Stromal cell of bone marrow (primary cell): Measurements from ENCODE around the gene ST8SIA5.
A peak's percentile ranks its signal among the peaks of the same experiment; 100 is the strongest.

Experiments
- DNase-seq: peaks from one replicate; pipeline ENCODE4 v3.0.0-alpha.2; 2012; ENCODE audit warnings: low read depth

Gene ST8SIA5

DNA sequence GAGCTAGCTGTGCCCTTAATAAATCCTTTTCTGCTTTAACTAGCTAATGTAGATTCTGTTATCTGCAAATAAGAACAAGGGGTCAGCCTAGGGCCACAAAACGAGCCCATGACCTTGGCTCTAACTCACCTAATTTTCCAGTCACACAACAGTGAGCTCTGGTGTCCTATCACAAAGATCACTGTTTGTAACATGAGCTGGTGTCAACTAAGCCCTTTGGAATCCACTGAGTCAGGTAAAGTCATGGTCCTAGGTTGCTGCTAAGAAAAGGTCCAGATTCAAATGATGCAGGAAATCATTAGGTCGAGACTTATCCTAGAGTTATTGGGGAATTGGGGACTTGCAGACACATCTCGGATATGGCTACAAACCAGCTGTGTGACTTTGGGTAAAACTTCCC is 49.9 kb downstream of the ST8SIA5 start:
- no peak for DNase-seq

DNA sequence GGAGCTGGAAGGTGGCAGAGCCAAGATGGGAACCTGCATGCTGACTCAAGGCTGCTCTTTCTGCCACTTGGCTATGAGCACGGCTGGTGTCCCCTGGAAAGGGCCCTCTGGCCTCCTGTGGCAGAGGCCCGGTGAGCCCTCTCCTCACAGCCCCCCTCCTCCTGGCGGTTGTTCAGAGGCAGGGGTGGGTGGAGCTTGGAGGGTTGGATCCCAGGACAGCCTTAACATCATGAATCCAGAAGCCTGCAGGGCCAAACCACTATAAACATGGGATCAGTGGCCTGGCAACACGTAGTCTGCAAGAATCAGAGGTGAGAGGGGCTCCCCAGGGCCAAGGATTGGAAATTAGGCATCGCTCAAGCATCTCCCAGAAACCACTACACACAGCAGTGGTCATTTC is 51.3 kb downstream of the ST8SIA5 start:
- DNase-seq, result no peak

DNA sequence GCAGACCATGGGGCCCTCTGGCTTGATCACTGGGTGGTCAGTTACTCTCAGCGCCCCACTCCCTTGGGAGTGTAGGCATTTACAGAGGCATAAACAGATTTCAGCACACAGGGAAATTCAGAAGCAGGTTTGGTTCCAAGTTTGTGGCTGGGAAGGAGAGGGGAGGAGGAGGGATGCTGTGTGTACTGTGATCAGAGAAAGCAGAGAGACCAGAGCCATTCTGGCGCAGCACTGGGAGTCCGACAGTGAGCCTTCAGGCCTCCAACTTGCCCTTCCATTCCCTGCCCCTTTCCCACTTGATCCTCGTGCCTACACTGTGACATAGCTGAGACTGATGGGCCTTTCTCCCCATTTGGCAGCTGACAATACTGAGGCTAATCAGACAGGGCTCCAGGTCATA is 52.0 kb downstream of the ST8SIA5 start:
- no peak for DNase-seq

DNA sequence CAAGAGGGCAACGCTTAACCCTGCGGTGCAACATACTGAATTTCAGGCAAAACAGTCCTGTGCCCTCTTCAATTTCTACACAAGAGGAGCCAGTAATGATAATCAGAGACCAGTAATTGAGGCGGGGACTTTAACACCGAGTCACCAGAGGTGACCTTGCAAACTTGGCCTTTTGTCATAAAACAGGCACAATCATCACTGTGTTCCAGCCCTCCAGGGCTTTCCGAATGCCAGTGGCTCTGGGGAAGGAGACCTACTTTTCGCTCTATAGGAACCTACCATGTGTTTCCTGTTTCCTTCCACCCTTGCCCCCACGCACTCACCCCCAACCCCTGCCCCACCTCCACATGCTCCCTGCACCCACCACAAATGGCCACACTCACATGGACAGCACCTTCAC is 52.7 kb downstream of the ST8SIA5 start:
- DNase-seq, result no peak

DNA sequence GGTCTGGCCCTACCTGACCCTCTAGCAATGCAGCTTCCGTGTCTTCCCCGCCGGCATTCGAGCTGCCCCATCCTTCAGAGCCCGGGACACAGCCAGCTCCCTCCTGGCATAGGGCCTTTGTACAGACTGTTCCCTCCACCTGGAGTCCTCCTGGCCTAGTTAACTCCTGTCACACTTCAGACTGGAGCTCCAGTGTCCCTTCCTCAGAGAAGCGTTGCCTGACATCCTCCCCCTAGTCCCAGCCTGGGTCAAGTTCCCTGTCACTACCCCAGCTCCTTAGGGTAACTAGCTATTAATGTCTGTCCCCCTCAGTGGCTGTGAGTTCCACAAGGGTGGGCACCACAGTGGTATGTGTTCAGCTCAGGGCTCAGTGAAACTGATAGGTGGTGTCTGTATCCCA is 54.4 kb downstream of the ST8SIA5 start:
- DNase-seq, result no peak

DNA sequence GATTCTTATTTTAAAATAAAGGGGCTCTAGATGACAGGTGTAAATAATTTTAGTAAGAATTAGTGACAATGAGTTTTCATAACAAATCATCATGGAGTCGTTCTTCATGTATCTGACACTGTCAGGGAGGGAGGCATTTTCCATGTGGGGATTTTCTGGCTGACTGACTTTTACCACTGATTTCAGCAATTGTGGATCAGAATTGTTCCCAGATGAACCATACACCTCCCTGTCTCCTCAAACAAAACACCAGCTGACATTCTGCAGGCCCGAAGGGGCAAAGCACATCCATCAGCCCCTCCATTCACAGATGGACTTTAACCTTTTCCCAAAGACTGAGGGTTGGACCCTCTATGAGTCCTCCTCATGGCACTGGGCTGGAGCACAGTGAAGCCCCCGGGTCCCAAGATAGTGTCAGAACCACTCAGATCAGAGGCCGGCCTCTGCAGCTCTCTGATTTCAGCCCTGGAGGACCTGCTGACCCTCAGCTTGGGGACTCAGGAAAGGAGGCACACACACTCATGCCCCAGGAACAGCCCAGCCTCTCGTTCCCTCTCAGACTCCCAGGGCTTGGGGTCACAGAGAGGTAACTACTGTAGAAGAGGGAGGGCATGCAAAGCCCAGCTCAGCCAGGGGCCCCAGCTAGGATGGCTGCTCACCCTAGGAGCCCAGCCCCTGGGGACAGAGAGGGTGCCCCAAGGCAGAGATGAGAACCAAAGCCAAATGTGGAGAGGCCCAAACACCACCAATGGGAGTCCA is 56.6 kb downstream of the ST8SIA5 start:
- DNase-seq, result no peak

DNA sequence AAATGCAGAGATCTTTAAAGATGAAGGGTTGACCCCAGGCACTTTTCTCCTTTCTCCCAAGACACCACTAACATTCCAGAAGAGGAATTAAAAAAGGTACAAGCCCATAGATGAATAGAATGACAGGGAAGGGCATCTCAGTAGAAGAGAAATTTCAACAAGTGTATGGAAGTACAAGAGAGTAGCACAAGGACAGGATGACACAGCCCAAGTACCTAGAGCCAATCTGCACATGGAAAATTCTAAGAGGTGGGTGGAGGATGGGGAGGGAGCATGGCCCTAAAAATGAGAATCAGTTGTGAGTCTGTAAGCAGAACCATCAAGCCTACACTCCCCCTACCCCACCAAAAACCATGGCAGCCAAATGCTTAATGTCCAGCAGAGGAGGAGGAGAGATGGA is 60.2 kb downstream of the ST8SIA5 start:
- DNase-seq, result no peak

DNA sequence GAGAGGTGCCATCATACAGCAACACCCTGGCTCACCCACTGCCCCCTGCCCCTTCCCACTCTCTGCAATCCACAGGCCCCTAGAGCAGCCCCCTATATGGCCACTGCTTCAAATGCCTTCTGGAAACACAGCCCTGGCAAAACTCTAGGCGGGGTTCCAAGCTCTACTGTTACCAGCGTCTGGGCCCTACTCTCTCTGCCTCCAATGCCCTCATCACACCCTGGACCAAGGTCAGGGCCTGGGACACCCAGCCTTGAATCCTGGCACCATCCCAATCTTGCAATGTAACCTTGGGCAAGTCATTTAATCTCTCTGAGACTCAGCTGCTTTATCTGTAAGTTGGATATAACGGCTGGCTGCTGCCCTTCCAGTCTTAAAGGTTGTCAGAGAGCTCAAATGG is 60.6 kb downstream of the ST8SIA5 start:
- DNase-seq, result no peak

DNA sequence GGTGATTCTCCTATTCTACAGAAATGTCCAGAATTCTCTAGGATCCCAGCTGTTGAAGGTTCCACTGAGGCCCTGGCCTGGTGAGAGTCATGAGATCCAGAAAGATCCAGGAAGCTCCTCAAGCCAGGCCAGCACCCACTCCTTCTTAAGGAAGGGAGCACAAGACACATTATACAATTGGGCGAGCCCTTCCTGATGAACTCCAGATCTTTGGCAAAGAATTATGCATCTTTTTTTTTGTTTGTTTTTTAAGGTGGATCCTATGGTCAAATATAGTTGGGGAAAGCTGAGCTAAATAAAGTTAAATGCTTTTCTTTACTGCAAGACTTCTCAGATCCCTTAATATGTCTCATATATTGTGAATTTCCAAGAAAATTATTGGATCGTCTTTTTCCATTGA is 62.9 kb downstream of the ST8SIA5 start:
- no peak for DNase-seq

DNA sequence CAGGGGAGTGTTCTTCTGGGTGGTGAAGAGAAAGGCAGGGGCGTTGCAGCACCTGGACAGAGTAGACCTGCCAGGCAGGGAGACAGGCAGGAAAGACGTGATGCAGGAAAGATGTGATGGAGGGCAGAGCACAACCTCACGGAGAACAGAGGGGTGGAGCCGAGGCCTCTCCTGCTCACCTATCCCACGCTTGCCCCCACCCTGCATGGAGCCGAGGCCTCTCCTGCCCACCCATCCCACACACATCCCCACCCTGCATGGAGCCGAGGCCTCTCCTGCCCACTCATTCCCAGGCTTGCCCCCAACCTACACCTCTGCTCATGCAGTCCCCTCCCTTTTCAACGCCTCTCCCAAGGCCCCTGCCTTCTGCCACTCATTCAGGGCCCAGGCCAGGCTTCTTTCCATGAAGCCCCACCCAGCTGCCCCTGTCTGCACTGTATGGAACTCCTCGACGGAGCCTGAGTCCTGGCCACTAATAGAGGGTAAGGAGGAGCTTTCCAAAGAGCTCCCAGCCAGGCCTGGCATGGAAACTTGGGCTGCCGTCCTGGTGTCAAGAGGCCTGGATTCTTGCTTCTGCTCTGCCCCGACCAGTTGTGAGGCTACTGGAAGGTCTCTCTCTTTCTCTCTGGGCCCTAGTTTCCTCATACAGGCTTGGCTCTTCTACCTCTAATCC is 67.9 kb downstream of the ST8SIA5 start:
- no peak for DNase-seq

DNA sequence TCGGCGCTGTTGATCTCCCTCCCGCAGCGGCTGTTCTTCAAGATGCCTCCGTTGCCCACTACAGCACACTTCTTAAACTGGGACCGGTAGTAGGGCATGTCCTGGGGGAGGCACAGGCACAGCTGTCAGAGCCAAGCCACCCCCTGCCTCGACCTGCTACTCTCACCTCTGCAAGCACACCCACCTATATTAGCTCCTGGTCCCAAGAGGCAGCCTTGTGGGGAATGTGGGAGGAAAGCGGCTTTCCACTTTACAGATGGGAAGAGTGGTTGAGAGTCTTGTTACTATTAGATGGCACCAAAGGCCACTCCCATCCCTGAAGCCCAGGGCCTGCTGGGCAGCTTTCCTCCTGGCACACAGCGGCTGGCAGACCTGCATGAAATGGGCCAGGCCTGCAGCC is 70.7 kb downstream of the ST8SIA5 start:
- no peak for DNase-seq

DNA sequence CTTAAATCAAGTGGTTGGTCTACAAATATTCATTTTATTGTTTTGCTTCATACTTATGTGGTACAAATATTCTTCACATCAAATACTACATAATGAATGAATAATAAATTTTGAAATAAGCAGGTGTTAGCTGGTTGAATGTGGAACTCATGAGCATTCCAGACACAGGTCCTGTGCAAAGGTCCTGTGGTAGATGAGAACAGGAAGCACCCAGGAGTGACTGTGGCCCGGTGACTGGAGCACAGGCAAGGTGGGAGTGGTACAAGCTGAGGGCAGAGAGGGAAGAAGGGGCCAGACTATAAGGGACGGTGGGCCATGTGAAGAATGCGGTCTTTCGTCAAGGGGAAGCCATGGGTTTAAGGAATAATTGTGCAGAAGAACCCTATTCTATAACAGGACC is 73.6 kb downstream of the ST8SIA5 start:
- no peak for DNase-seq

DNA sequence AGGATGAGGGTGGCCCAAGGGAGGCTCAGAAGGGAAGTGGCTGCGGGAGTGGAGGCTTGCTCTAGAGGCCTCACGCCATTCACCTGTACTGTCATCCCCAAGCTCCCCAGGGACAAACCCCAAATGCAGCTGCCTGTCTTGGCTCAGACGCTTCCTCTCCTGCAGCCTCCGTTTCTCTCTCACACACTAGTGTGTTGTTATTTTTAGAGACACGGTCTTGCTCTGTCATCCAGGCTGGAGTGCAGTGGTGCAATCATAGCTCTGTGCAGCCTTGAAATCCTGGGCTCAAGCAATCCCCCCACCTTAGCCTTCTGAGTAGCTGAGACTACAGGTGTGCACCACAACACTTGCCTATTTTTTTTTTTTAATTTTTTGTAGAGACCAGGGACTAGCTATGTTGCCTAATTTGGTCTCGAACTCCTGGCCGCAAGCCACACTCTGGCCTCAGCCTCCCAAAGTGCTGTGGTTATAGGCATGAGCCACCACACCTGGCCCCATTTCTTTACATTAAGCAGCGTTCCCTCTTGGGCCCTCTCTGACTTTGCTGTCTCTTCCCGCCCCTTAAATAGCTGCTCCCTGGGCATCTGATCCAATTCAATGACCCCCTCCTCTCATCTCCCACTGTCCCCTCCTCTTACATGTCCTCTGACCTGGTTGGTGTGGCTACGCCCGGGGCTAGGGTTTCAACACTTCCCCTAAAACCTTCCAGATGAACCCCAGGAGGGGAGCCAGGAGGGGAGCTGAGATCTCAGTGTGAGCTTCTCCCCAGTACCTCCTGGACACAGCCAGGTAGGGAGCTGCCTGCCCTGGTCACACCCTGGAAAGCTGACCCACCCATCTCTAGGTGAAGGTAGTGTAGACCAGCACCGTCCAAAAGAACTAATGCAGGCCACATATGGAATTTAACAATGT is 75.8 kb downstream of the ST8SIA5 start:
- no peak for DNase-seq

DNA sequence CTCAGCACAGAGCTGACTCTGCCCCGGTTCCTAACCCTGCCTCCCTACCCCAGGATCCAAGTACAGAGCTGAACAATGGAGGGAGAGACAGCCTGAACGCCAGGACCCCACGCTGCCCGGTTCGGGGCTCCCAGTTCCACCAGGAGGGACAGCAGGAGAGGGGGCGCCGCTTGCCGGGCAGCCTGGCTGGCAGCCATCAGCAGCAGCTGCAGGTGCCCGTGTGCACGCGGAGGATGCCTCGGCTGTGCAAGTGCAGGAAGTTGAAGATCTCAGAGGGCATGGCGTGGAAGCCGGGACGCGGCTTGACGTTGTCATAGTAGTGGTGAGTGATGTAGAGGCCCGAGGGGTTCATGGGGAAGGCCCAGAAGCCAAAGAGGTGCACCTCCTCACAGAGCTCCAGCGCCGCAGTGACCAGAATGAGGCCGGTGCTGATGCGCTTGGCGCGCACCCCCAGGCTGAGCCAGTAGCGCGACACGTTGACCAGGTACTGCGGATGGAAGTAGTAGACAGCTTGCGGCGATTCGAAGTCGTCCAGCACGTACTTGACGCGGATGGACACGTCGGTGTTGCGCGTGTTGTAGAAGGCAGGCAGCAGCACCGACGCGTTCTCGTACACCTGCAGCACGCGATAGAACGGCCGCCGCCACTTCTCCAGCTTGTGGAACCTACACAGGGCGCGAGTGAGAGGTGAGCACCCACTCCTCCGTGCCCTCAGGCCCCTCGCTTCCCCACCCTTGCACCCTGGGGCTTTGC is 76.8 kb downstream of the ST8SIA5 start:
- no peak for DNase-seq

DNA sequence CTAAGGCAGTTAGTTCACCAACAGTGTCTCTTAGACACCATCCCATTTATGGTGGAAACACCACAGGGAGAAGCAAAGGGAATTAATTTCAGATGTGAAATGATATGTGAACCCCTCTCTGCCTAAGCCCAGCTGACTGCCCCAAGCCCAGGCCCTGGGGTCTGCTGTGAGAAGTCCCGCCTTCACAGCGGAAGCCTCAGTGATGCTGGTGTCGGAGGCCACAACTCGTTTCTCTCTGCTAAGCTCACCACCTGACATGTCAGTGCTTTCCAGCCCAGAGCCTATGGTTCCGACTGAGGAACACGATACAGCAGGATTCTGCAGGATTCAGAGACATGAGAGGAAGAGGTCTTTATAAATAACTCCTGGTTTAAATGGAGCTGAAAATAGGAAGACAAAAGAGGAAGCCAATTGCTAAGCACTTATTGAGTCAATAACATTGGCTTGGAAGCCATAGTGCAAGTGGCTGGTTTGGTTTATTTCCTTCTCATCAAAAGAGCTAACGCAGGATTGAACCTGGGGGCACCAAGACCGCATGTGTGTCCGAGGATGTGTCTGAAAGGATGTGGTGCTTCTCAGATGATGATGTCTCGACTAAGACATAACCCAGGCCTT is 78.0 kb downstream of the ST8SIA5 start:
- DNase-seq, result no peak

DNA sequence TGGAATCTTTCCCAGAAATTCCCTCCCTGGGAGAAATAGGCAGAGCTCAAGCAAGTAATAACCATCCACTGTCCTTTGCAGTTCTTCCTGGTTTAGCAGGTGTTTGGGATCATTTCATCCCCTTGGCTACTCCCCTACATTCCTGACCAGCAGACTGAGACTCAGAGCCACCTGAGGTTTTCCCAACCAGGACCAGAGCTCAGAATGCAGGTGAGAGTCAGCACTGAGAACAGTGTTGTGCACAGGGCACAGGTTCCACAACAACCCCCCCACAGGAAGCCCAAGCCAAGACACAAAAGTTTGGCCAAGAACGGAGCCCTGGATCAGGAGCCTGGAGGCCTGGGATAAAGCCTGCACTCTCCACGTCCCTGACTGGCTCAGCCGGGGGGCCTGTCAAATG is 78.8 kb downstream of the ST8SIA5 start:
- no peak for DNase-seq

DNA sequence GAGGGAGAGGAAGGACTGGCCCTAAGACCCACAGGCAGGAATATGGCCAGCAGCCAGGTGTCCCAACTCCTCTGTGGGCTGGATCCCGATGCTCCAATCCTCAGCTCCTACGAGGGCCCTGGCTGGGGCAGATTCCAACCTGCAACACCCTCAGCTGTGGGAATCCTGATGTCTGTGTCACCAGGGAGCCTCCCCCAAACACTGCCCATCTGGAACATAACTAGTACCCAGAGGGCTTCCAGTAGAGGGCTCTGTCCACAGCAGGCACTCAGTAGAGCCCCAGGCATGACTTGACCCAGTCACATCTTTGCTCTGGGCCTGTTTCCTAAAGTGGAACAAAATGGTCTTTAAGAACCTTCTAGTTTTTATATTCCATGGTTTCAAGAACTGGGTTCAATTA is 79.2 kb downstream of the ST8SIA5 start:
- DNase-seq, result no peak

DNA sequence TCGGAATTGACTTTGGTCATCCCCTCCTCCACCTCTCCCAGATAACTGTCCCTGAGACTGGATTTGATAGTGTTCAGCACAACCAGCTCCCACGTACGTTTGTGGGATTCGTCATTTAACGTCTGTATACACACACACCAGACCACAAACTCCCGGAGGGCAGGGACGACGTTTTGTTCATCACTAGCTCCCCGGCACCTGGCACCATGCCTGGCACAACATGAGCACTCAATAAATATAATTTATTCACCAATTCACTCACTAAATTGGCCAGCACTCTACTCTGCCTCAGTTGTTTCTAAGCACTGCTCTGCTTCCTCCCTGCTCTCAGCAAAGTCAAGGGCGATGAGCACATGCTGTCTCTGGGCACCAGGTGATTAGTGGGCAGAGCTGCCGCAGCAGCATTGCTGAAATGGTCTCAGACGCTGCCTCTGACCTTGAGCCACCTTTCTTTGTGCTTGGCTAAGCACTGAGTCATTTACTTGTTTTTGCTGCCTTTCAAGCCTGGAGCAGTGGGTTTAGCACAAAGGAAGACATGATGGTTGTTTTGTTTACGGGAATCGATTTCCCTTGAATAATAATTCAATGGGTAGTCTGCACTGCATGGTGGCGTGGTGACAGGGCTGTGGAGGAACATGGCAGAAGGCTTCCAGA is 80.5 kb downstream of the ST8SIA5 start:
- peak; percentile 40 for DNase-seq

DNA sequence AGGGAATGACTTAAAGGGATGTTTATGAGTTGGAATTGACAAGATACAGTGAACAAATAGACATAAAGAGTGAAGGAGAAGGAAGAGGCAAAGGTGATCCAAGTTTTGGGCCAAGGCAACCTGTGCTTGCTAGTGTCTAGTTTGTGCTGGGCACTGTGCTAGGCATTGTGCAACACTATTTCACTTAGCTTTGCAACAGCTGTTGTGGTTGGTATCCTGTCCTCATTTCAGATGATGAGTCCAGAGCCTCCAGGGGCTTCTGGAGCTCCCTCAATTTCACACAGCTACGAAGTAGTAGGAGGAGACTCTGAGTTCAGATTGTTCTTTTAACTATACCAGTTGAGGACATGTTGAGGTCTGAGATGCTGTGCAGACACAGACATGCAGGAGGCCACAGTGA is 81.7 kb downstream of the ST8SIA5 start:
- DNase-seq, result no peak

DNA sequence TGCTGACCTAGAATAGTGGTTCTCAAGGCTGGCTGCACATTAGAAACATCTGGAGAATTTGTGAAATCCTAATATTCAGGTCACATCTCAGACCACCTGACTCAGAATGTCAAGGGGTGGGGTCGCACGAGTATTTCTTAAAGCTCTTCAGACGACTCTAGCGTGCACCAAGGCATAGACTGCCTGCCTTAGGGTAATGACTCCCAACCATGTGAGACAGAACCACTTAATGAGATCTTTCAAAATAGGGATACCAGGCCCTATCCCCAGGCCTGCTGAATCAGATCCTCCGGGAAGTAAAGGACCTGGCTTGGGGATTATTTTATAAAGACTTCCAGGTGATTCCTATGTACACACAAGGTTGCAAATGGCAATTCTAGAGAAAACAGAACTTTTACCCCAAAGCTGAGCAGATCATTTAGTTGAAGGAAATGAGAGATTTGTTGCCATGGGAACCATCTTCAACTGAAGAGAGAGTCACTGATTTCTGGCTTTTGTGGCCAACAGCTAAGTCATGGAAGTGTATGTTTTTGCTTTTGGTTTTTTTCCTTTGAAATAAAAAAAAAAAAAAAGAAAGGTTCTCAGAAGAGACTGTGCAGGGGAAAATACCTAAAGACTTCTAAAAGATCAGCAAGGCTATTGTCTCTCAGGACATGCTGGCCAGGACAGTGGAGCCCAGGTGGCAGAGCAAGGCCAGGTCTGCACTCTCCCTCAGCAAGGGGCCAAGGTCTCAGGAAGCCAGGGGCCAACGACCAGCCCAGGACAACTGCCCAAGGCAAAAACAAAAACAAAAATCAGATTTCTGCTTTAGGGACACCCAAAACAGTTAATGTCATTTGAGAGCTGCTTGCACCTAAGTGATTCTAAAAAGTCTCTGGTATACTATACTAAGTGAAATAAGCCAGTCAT is 84.5 kb downstream of the ST8SIA5 start:
- peak; percentile 76 for DNase-seq
